Activated CD4-positive, alpha-beta T cell treated with anti-CD3 and anti-CD28 coated beads, Interleukin-10, Interleukin-2, amounts not matched to agents 100 ng/mL and 50 ng/mL, durations not matched to agents 16 hours and 8 hours (primary cell): ENCODE results near the gene TFIP11.

Experiments
- DNase-seq: peaks from one replicate; pipeline ENCODE4 v3.0.0-alpha.2; 2020

The TFIP11 gene

GRCh38 chr22:26476705-26477340 lies 35.5 kb downstream of the TFIP11 start:
- DNase-seq, result peak; percentile 73

DNA sequence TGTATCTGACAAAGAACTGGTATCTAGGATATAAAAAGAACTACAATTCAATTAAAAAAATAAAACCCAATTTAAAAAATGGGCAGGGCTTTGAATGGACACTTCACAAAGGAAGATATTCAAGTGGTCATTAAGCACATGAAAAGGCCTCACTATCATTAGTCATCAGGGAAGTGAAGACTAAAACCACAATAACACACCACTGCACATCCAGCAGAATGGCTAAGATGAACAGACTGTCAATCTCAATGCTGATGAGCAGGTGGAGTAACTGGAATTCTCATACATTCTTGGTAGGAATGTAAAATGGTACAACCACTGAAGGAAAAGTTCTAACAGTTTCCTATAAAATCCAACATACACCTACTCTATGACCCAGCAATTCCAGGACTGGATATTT lies 37.6 kb downstream of the TFIP11 start:
- peak; percentile 23 for DNase-seq

DNA sequence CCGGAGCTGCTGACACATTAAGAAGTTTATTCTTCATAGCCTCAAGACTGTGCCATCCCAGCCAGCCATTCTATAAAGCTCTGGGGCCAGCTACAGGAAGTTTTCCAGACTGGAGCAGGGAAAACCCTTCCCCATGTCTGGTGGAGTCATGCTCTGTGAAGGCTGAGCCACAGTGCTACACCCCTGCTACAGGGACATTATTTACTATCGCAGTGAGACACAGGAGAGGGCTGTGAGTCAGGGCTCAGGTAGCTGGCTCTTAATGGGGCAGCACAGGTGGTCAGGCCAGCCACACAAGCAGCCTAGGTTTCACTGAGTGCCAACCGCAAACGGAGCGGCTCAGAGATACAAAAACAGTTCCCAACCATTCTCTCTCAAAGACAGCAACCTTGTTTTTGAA lies 40.8 kb downstream of the TFIP11 start:
- no peak for DNase-seq

DNA sequence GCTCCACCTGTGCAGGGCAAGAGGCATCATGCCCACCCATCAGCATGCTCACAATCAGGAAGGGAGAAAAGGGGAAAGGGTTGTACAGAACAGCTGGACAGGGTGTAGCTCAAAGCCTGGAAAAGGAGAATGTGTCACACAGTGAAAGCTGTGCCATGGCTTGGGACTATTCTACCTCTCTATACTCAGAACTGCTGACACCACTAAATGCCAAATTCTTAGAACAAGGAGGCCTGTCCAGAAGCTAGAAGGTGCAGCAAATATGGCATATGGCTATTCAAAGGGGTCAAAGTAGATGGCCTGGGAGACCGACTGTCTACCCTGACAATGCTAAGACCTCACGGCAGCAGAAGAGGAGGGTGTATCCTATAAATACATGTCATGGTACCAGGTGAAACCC lies 41.5 kb downstream of the TFIP11 start:
- no peak for DNase-seq

DNA sequence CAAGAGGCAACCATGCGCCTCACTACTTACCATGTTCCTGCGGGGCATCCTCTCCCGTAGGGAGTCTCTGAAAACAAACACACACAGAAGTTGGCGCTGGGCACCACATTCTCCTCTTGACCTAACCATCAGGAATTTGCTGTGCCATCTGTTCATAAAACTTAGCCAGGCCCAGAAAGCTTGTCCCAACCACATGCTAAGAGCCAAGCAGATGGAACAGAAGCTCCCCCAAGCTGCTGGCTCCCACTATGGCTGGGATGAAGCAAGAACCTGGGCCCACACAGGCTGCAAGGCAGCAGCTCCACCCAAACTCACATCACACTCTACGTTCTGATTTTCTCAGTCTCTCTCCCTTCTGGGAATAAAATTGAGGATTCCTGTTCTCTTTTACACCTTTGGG lies 46.1 kb downstream of the TFIP11 start:
- DNase-seq, result no peak

- no peak for DNase-seq
Measured at GRCh38 chr22:26464312-26464711, 48.0 kb downstream of the TFIP11 start.

DNA sequence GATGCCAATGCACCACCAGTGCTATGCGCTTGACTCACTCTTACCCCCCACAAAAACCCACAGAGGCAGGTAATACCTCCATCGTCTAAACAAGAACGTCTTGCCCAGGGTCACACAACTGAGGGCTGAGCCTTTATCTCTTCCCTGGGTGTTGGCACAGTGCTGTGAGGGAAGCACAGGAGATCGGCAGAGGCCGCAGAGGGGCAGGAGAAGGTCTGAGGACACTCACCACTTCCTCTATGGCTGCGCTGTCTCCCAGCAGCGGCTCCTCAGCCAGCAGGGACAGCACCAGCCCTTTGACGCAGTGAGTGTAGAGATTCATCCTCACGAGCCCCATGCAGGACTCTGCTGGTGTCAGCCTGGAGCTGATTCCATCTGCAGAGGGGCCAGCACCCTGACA lies 48.6 kb downstream of the TFIP11 start:
- no peak for DNase-seq

GRCh38 chr22:26463101-26463661 lies 49.1 kb downstream of the TFIP11 start:
- no peak for DNase-seq

- DNase-seq, result no peak
Measured at GRCh38 chr22:26462641-26463040, 49.6 kb downstream of the TFIP11 start.

DNA sequence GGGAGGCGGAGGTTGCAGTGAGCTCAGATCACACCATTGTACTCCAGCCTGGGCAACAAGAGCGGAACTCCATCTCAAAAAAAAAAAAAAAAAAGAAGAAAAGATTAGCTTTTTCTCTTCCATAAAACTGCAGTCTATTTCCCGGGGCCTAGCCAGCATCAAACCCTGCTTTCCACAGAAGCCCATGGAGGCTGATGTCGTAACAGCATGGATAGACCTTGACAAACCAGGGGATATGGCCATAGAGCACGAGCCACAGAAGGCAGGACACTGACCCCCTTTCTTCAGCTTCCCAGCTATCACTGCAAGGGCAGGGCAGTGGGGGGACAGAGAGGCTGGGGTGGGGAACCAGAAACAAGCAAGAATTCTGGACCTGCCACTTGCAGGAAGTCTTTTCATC lies 50.2 kb downstream of the TFIP11 start:
- no peak for DNase-seq

DNA sequence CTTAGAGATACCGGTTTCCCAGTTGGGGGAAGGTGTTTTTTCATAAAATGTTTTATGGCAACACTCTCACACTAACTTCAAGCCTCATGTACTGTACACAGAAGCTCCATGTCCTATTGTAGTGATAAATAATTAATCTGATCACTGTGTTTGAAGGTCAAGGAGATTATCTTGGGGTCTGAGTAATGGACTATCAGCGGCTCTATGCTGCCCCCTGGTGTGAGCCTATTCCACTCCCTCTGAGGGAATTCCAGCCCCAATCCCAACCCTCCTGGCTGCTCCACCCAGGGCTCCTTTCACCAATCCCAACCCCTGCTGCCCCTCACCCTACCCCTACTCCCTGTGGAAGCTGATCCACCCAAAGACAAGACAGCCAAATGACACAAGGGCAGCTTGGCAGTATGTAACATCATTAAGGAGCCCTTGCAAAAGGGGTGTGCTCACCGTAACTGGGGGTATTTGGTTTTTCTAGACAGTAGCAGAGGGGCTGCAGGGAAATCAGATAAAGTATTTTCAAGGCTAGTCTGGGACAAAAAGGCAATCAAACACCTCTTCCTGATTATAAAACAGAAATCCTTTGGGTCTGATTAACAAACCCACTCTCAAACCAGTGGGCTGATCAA lies 51.0 kb downstream of the TFIP11 start:
- peak; percentile 26 for DNase-seq

GRCh38 chr22:26460202-26460601 lies 52.1 kb downstream of the TFIP11 start:
- DNase-seq, result no peak

GRCh38 chr22:26457661-26458272 lies 54.5 kb downstream of the TFIP11 start:
- no peak for DNase-seq

DNA sequence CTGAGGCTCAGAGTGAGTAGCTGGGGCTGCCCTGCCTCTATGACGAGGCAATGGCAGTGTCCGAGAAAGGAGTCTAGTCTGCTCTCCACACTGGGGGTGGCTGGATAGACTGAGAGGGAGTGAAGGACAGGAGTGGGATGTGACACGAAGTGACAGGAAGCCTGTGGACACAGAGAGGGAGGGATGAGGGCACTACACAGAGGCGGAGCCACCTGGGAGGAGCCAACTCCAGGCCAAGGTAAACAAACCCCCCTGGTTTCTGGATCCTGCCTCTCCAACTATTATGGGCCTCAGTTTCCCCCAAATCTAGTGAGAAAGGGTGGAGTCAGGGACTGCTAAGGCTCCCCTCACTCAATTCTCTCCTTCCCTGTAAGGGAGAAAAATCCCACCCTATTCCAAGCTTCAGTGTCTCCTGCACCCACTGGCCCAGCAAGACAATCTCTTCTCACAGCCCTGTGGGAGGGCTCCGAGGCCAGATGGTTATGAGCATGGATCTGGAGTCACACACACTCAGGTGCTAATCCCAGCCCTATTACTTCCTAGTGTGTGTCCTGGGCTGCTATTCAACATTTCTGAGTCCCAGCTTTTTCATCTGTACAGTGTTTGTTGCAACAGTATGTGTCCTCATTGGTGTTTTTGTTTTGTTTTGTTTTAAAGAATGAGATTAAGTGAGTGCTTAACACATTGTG lies 58.3 kb downstream of the TFIP11 start:
- no peak for DNase-seq

GRCh38 chr22:26453216-26453615 lies 59.1 kb downstream of the TFIP11 start:
- no peak for DNase-seq

- no peak for DNase-seq
Measured at GRCh38 chr22:26452236-26453016, 59.8 kb downstream of the TFIP11 start.

- no peak for DNase-seq
Measured at GRCh38 chr22:26450453-26451185, 61.7 kb downstream of the TFIP11 start.

GRCh38 chr22:26448941-26449340 lies 63.3 kb downstream of the TFIP11 start:
- no peak for DNase-seq

- DNase-seq, result no peak
Measured at GRCh38 chr22:26448334-26448733, 63.9 kb downstream of the TFIP11 start.

- DNase-seq, result no peak
Measured at GRCh38 chr22:26447584-26448329, 64.5 kb downstream of the TFIP11 start.

GRCh38 chr22:26446808-26447515 lies 65.3 kb downstream of the TFIP11 start:
- no peak for DNase-seq
